HepG2 (cell line): ENCODE data around the gene FLAD1. TPM values are rescaled to one million over a fixed set of nuclear protein-coding genes. Genes with fewer than 3 reads are reported as not detected.
A peak's percentile ranks its signal among the peaks of the same experiment; 100 is the strongest.

Experiments
- ATAC-seq: fragments of 200-7000 bp; cut with Tn5 transposase; 3 replicates; pipeline ENCODE4 v1.9.1; 2020; ENCODE audit warnings: mild to moderate bottlenecking, moderate library complexity
- BruUV-seq: library from RNA; stranded (reverse); fragments of 400-500 nt; replicated peaks from 2 replicates; lab custom pipeline; 2021; lab: Mats Ljungman, UMichigan
- CTCF ChIA-PET: fragments of 300-600 bp; formaldehyde crosslinking; extraction: SDS; loops from one replicate; lab custom pipeline; 2021; ENCODE audit warnings: low total read pairs, inconsistent platforms, low intra/inter-chr PET ratio; lab: Yijun Ruan, JAX
- POLR2A ChIA-PET: fragments of 350-600 bp; sonication (Branson Sonifier 250); formaldehyde crosslinking; loops from one replicate; lab custom pipeline; 2020; ENCODE audit warnings: antibody characterized with exemption, inconsistent platforms; lab: Yijun Ruan, JAX
- DNase-seq: peaks from one replicate; pipeline ENCODE4 v3.0.0-alpha.2; 2015; ENCODE audit warnings: low spot score
- FAIRE-seq: peaks from 3 replicates; lab custom pipeline; 2011; peaks lifted over from hg19 to GRCh38; lab: Jason Lieb, UNC
- H2AFZ ChIP-seq: one replicate; pipeline ENCODE4 v1.6.1; 2011; ENCODE audit warnings: low read length, inconsistent platforms
- H3K27ac ChIP-seq: fragments of 300-600 bp; 3 replicates; pipeline ENCODE4 v1.8.0; 2011; ENCODE audit warnings: mixed run types, mild to moderate bottlenecking, mixed read lengths, low read length, inconsistent platforms; ENCODE audit not compliant: insufficient read depth; ENCODE audit errors: extremely low read length
- H3K27me3 ChIP-seq, 2 experiments: fragments of 200-600 bp in 1 of 2; 2 replicates in 1 of 2; 3 replicates in 1 of 2; pipeline versions ENCODE4 v1.6.0 to v1.8.0; 2011; ENCODE audit warnings: low read length in 2 of 2, mild to moderate bottlenecking in 2 of 2, moderate library complexity in 2 of 2, inconsistent platforms in 1 of 2; ENCODE audit not compliant: insufficient read depth in 2 of 2, control insufficient read depth in 1 of 2
- H3K36me3 ChIP-seq, 2 experiments: fragments of 200-600 bp in 1 of 2; replicated peaks in 1 of 2; 2 replicates in 1 of 2; 3 replicates in 1 of 2; pipeline versions ENCODE4 v1.5.1 to v1.8.0; 2011; ENCODE audit warnings: low read length in 2 of 2, inconsistent platforms in 1 of 2; ENCODE audit not compliant: insufficient read depth in 2 of 2, control insufficient read depth in 1 of 2
- H3K4me1 ChIP-seq: 2 replicates; pipeline ENCODE4 v1.5.1; 2012; ENCODE audit warnings: low read length, inconsistent platforms; ENCODE audit not compliant: insufficient read depth
- H3K4me2 ChIP-seq: 2 replicates; pipeline ENCODE4 v1.6.0; 2011; ENCODE audit warnings: low read depth, low read length, inconsistent platforms
- H3K4me3 ChIP-seq, 3 experiments: fragments of 200-600 bp in 1 of 3; sonication (generic), shearing (Covaris generic) in 1 of 3; replicated peaks in 1 of 3; 2 replicates each; pipeline ENCODE4 v1.5.1; 2011 to 2016; ENCODE audit warnings: low read length in 3 of 3, inconsistent platforms in 2 of 3, low read depth in 2 of 3, mild to moderate bottlenecking in 2 of 3, control low read depth in 1 of 3, mixed read lengths in 1 of 3; ENCODE audit not compliant: insufficient read depth in 1 of 3
- H3K79me2 ChIP-seq: one replicate; pipeline ENCODE4 v1.6.1; 2011; ENCODE audit warnings: low read length, inconsistent platforms; ENCODE audit not compliant: insufficient read depth
- H3K9ac ChIP-seq: 2 replicates; pipeline ENCODE4 v1.6.0; 2011; ENCODE audit warnings: mild to moderate bottlenecking, low read depth, low read length, inconsistent platforms; ENCODE audit not compliant: insufficient read depth
- H3K9me3 ChIP-seq: 2 replicates; pipeline ENCODE4 v1.5.1; 2012; ENCODE audit warnings: mild to moderate bottlenecking, low read length
- H4K20me1 ChIP-seq: 2 replicates; pipeline ENCODE4 v1.6.0; 2011; ENCODE audit warnings: inconsistent platforms, mild to moderate bottlenecking, low read length, moderate library complexity; ENCODE audit not compliant: insufficient read depth
- CEBPG ChIP-seq: IDR thresholded peaks from 2 replicates; pipeline ENCODE4 v1.6.1; 2016
- CEBPZ ChIP-seq: IDR thresholded peaks from 2 replicates; pipeline ENCODE4 v1.6.1; 2012; ENCODE audit warnings: low read length, improper control_type of control experiment
- ETV5 ChIP-seq: IDR thresholded peaks from 2 replicates; pipeline ENCODE4 v1.6.1; 2018; ENCODE audit warnings: missing biosample characterization, missing genetic modification reagents, inconsistent platforms, borderline replicate concordance
- ZBTB4 ChIP-seq: sonication (generic); formaldehyde crosslinking; IDR thresholded peaks from 2 replicates; pipeline ENCODE4 v1.4.0; 2020; ENCODE audit warnings: missing genetic modification reagents, mild to moderate bottlenecking, borderline replicate concordance
- ZNF121 ChIP-seq: sonication (generic); formaldehyde crosslinking; IDR thresholded peaks from 2 replicates; pipeline ENCODE4 v1.5.0; 2020; ENCODE audit warnings: mild to moderate bottlenecking, missing genetic modification reagents
- ZNF407 ChIP-seq: sonication (generic); formaldehyde crosslinking; IDR thresholded peaks from one replicate; pipeline ENCODE4 v1.5.1; 2020; ENCODE audit warnings: mild to moderate bottlenecking, missing genetic modification reagents; ENCODE audit errors: not compliant biosample characterization
- ZNF550 ChIP-seq: sonication (generic); formaldehyde crosslinking; IDR thresholded peaks from 2 replicates; pipeline ENCODE4 v1.4.0; 2020; ENCODE audit warnings: mild to moderate bottlenecking, missing genetic modification reagents, borderline replicate concordance
- ZNF891 ChIP-seq: sonication (generic); formaldehyde crosslinking; IDR thresholded peaks from 2 replicates; pipeline ENCODE4 v1.5.0; 2020; ENCODE audit warnings: mild to moderate bottlenecking, missing genetic modification reagents
- WGBS: methylation state at CpG from one replicate; pipeline ENCODE4 v1.1.6; 2017; ENCODE audit warnings: low lambda C conversion rate; 5-methylcytosine and 5-hydroxymethylcytosine counted together
- in situ Hi-C: cut with HindIII; loops from 2 replicates; pipeline ENCODE4 v1.10.0; 2017; ENCODE audit warnings: low pct_unique_long_range_greater_than_20kb; ENCODE audit not compliant: extremely low pct_ligation_motif_present
- intact Hi-C: fragments of 100-400 bp; cut with micrococcal nuclease; formaldehyde crosslinking; loops from one replicate; pipeline ENCODE4 v1.10.0; 2022; ENCODE audit not compliant: unreplicated experiment
- polyA plus RNA-seq, 8 experiments: library from polyadenylated mRNA; depleted of rRNA in 3 of 8; stranded (reverse) in 7 of 8; unstranded in 1 of 8; fragments of >200 nt; fragmentation: Illumina TruSeq in 4 of 8; extraction: Trizol in 4 of 8; gene quantifications; 2 replicates each; pipeline versions ENCODE4 v1.2.1 to v1.2.3, GENCODE V29; 2011 to 2016; ENCODE audit warnings: low read depth in 4 of 8, missing spikeins in 1 of 8, mixed read lengths in 1 of 8; ENCODE audit not compliant: insufficient read depth in 1 of 8
- total RNA-seq, 5 experiments: library from RNA; depleted of rRNA; stranded (reverse); fragments of >200 nt; fragmentation: Illumina TruSeq; extraction: Trizol; gene quantifications; 2 replicates each; pipeline ENCODE4 v1.2.3, GENCODE V29; 2016; ENCODE audit warnings: low read depth in 1 of 5

FLAD1 gene
- total and polyA plus RNA-seq, 2 of the 13 experiments (the other 11 are each of a cell fraction or from before 2014, with no cell fraction given): 25.9 to 32.8 TPM

GRCh38 chr1:155017946-155018316 is 34.8 kb downstream of the FLAD1 start:
- POLR2A ChIA-PET: interaction anchor here (1.1 to 8.2 kb wide), 11 partner anchors 12 to 62 kb away, joined by 3 to 90 read pairs (median 9); partner anchors contain the start of genes ADAM15, FLAD1, PBXIP1 and PYGO2
- 83% methylated on average over 6 of the region's 6 CpGs for WGBS
- TF ChIP-seq ETV5 (CRISPR knock-in tag) (no peak), ZNF550 (0 out of 2 replicates have a peak, but pooled peaks have one; percentile 0), ZNF407 (no peak), ZBTB4 (0 out of 2 replicates have a peak, but pooled peaks have one; percentile 4), CEBPG (CRISPR knock-in tag) (no peak), CEBPZ (no peak), ZNF121 (CRISPR knock-in tag) (no peak), ZNF891 (CRISPR knock-in tag) (no peak)

More at GRCh38 chr1:155017946-155018316, 34.8 kb downstream of the FLAD1 start:
- H3K9ac ChIP-seq: peak overlapping the region; percentile 32; the same call in 1 of the 2 replicates
- DNase-seq (no peak), ATAC-seq (no peak), FAIRE-seq (no peak)
- H3K36me3 ChIP-seq: peaks cover 6 to 21% of the 10 kb centered on the region in 2 experiments; a peak in 4 of 5 replicates
- BruUV-seq: no TSS peak
- peak overlapping the region; percentile 74 for H3K27ac ChIP-seq
- peak overlapping the region in 2 of 3 experiments; percentile 48 to 61; a peak in 4 of 6 replicates for H3K4me3 ChIP-seq
- intact Hi-C loops (loop anchor here (1.0 kb wide), 3 partner anchors 17 to 112 kb away; partner anchors contain the start of gene SHC1), in situ Hi-C loops (no loop called here)
- peak overlapping the region; percentile 79 for H3K4me2 ChIP-seq
- no peaks in the 10 kb centered on the region for H3K27me3 ChIP-seq
- H3K4me1 ChIP-seq: peaks cover 43% of the 10 kb centered on the region
- no peak overlapping the region for H2AFZ ChIP-seq
- peaks cover 5% of the 10 kb centered on the region; the same call in 1 of the 2 replicates for H4K20me1 ChIP-seq
- no peaks in the 10 kb centered on the region for H3K9me3 ChIP-seq
- CTCF ChIA-PET: interaction anchor here (1.0 to 2.8 kb wide), 13 partner anchors 14 to 111 kb away, joined by 3 to 54 read pairs (median 9); partner anchors contain the start of genes CKS1B, LENEP, PBXIP1 and PYGO2
- H3K79me2 ChIP-seq: no peaks in the 10 kb centered on the region
